GM18502 (cell line): Measurements from ENCODE around the gene DLX1.

Experiments
- ATAC-seq: cut with Tn5 transposase; IDR thresholded peaks from one replicate; pipeline ENCODE4 v1.9.1; 2021; ENCODE audit warnings: mild to moderate bottlenecking; ENCODE audit not compliant: unreplicated experiment, poor library complexity

Gene DLX1

GRCh38 chr2:172084645-172085459, 455 bp upstream of the DLX1 start:
- peak; percentile 91 for ATAC-seq

- no peak for ATAC-seq
These were observed 1.2 kb downstream of the DLX1 start for GRCh38 chr2:172086241-172087206.

- ATAC-seq, result no peak
These were observed 2.0 kb downstream of the DLX1 start for GRCh38 chr2:172087207-172087779.

GRCh38 chr2:172087780-172088244, 2.5 kb downstream of the DLX1 start:
- no peak for ATAC-seq

- no peak for ATAC-seq
These were observed 3.1 kb downstream of the DLX1 start for GRCh38 chr2:172088245-172089004.

GRCh38 chr2:172089005-172089504, 3.7 kb downstream of the DLX1 start:
- ATAC-seq, result no peak

GRCh38 chr2:172089633-172090032, 4.3 kb downstream of the DLX1 start:
- no peak for ATAC-seq

GRCh38 chr2:172090044-172090961, 5.0 kb downstream of the DLX1 start:
- ATAC-seq, result no peak

- no peak for ATAC-seq
These were observed 5.8 kb downstream of the DLX1 start for GRCh38 chr2:172091000-172091641.

- no peak for ATAC-seq
These were observed 6.7 kb downstream of the DLX1 start for GRCh38 chr2:172091761-172092566.

GRCh38 chr2:172092716-172093415, 7.6 kb downstream of the DLX1 start:
- no peak for ATAC-seq

GRCh38 chr2:172093416-172094293, 8.3 kb downstream of the DLX1 start:
- no peak for ATAC-seq

GRCh38 chr2:172094294-172095145, 9.2 kb downstream of the DLX1 start:
- peak; percentile 7 for ATAC-seq

- peak; percentile 47 for ATAC-seq
These were observed 10.0 kb downstream of the DLX1 start for GRCh38 chr2:172095146-172095904.
